Measurements from ENCODE around the gene OST4. TPM values are rescaled to one million over a fixed set of nuclear protein-coding genes. Genes with fewer than 3 reads are reported as not detected.
A peak's percentile ranks its signal among the peaks of the same experiment; 100 is the strongest.

The OST4 gene
- total RNA-seq, 1 donor from 2014 or later = 215 TPM

- DNase-seq = no peak
- H3K9me3 Mint-ChIP-seq (ENCODE audit: unreplicated experiment) = peaks cover 9% of the 10 kb centered on the region
- no peak overlapping the region for H3K27ac Mint-ChIP-seq (ENCODE audit: unreplicated experiment)
- H3K4me3 Mint-ChIP-seq (ENCODE audit: unreplicated experiment) = peak overlapping the region; percentile 55
- TF ChIP-seq CTCF (IDR thresholded peaks at IDR 0.05; ENCODE audit: partially characterized antibody, unreplicated experiment) = no peak
- peaks cover 6% of the 10 kb centered on the region for H3K36me3 Mint-ChIP-seq (ENCODE audit: unreplicated experiment)
- peaks cover 12% of the 10 kb centered on the region for H3K27me3 Mint-ChIP-seq (ENCODE audit: unreplicated experiment)
- peaks cover 23% of the 10 kb centered on the region for H3K4me1 Mint-ChIP-seq (ENCODE audit: low read depth, unreplicated experiment)
Measured at GRCh38 chr2:27083410-27084296, 12.2 kb upstream of the OST4 start.

GRCh38 chr2:27082773-27083409 is 11.4 kb upstream of the OST4 start:
- Mint-ChIP-seq H3K36me3 (ENCODE audit: unreplicated experiment) (peaks cover 6% of the 10 kb centered on the region), H3K9me3 (ENCODE audit: unreplicated experiment) (peaks cover 10% of the 10 kb centered on the region), H3K27me3 (ENCODE audit: unreplicated experiment) (peaks cover 13% of the 10 kb centered on the region), H3K27ac (ENCODE audit: unreplicated experiment) (no peak overlapping the region), H3K4me3 (ENCODE audit: unreplicated experiment) (no peak overlapping the region), H3K4me1 (ENCODE audit: low read depth, unreplicated experiment) (peaks cover 24% of the 10 kb centered on the region)
- TF ChIP-seq CTCF (IDR thresholded peaks at IDR 0.05; ENCODE audit: partially characterized antibody, unreplicated experiment) = no peak
- no peak for DNase-seq

GRCh38 chr2:27081984-27082772 is 10.7 kb upstream of the OST4 start:
- H3K9me3 Mint-ChIP-seq (ENCODE audit: unreplicated experiment) = peaks cover 14% of the 10 kb centered on the region
- no peak for DNase-seq
- peaks cover 28% of the 10 kb centered on the region for H3K4me1 Mint-ChIP-seq (ENCODE audit: low read depth, unreplicated experiment)
- H3K27me3 Mint-ChIP-seq (ENCODE audit: unreplicated experiment) = peaks cover 14% of the 10 kb centered on the region
- H3K36me3 Mint-ChIP-seq (ENCODE audit: unreplicated experiment) = peaks cover 6% of the 10 kb centered on the region
- TF ChIP-seq CTCF (IDR thresholded peaks at IDR 0.05; ENCODE audit: partially characterized antibody, unreplicated experiment) = no peak
- no peak overlapping the region for H3K4me3 Mint-ChIP-seq (ENCODE audit: unreplicated experiment)
- no peak overlapping the region for H3K27ac Mint-ChIP-seq (ENCODE audit: unreplicated experiment)

- H3K4me1 Mint-ChIP-seq (ENCODE audit: low read depth, unreplicated experiment) = peaks cover 39% of the 10 kb centered on the region
- peaks cover 14% of the 10 kb centered on the region for H3K27me3 Mint-ChIP-seq (ENCODE audit: unreplicated experiment)
- H3K36me3 Mint-ChIP-seq (ENCODE audit: unreplicated experiment) = peaks cover 11% of the 10 kb centered on the region
- peak overlapping the region; percentile 83 for H3K27ac Mint-ChIP-seq (ENCODE audit: unreplicated experiment)
- no peak for TF ChIP-seq CTCF (IDR thresholded peaks at IDR 0.05; ENCODE audit: partially characterized antibody, unreplicated experiment)
- H3K9me3 Mint-ChIP-seq (ENCODE audit: unreplicated experiment) = peaks cover 14% of the 10 kb centered on the region
- H3K4me3 Mint-ChIP-seq (ENCODE audit: unreplicated experiment) = peak overlapping the region; percentile 74
- no peak for DNase-seq
Measured at GRCh38 chr2:27080603-27080936, 9.1 kb upstream of the OST4 start.
